ENCODE results near the gene SNRPB2. TPM values are rescaled to one million over a fixed set of nuclear protein-coding genes. Genes with fewer than 3 reads are reported as not detected.

SNRPB2 gene
- total RNA-seq, 4 donors from 2014 or later, result 8.2 to 59.5 (median 36.4) TPM

- no peak overlapping the region for H3K4me3 ChIP-seq
- no peaks in the 10 kb centered on the region for H3K36me3 ChIP-seq
Measured at GRCh38 chr20:16761305-16761829, 31.5 kb downstream of the SNRPB2 start.

DNA sequence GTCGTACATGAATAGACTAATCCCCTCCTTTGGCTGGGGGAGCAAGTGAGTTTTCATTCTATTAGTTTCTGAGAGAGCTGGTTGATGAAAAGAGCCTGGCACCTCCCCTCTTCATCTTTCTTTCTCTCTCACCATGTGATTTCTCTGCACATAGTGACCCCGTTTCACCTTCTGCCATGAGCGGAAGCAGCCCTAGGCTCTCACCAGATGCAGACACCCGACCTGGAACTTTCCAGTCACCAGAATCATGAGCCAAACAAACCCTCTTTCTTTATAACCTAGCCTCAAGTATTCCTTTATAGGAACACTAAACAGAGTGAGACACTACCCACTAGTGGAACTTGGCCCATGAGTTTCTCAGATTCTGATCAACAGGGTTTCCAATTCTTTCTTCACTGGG, 34.7 kb downstream of the SNRPB2 start:
- H3K27ac ChIP-seq, result no peak overlapping the region
- no peaks in the 10 kb centered on the region for H3K4me1 ChIP-seq
- H3K4me3 ChIP-seq, result no peak overlapping the region
- H3K9me3 ChIP-seq, result no peaks in the 10 kb centered on the region
- intact Hi-C loops (cut with DNase I; ENCODE audit: low total_unique reads), result no loop called here
- no peaks in the 10 kb centered on the region for H3K27me3 ChIP-seq
- H3K36me3 ChIP-seq, result no peaks in the 10 kb centered on the region
- TF ChIP-seq CTCF (IDR thresholded peaks at IDR 0.05), result no peak
- TF ChIP-seq POLR2A (IDR thresholded peaks at IDR 0.05), result no peak
- DNase-seq, result no peak

More at GRCh38 chr20:16761305-16761829, 31.5 kb downstream of the SNRPB2 start:
- peak; percentile 27 to 30 for DNase-seq
- no peaks in the 10 kb centered on the region for H3K27me3 ChIP-seq
- TF ChIP-seq CTCF (IDR thresholded peaks at IDR 0.05), result peak; percentile 46 to 71 (median 60)
- TF ChIP-seq POLR2A (IDR thresholded peaks at IDR 0.05), result no peak
- intact Hi-C loops (cut with DNase I; ENCODE audit: low total_unique reads), result no loop called here
- H3K27ac ChIP-seq, result no peak overlapping the region
- no peaks in the 10 kb centered on the region for H3K4me1 ChIP-seq
- H3K9me3 ChIP-seq, result no peaks in the 10 kb centered on the region

DNA sequence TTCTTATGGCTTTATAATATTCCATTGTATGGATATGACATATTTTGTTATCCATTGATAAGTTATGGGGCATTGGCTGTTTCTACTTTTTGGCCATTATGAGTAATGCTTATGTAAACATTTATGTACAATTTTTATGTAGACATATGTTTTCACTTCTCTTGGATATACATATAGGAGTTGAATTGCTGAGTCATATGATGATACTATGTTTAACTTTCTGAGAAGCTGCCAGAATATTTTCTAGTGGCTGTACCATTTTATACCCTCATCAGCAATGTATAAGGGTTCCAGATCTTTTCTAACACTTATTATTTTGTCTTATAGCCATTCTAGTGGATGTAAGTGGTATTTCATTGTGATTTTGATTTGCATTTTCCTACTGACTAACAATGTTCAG, 41.4 kb downstream of the SNRPB2 start:
- H3K27ac ChIP-seq, result no peak overlapping the region
- no peaks in the 10 kb centered on the region for H3K4me1 ChIP-seq
- H3K27me3 ChIP-seq, result no peaks in the 10 kb centered on the region
- no peaks in the 10 kb centered on the region for H3K9me3 ChIP-seq
- TF ChIP-seq CTCF (IDR thresholded peaks at IDR 0.05), result no peak
- TF ChIP-seq POLR2A (IDR thresholded peaks at IDR 0.05), result no peak
- no peak overlapping the region for H3K4me3 ChIP-seq
- no peaks in the 10 kb centered on the region for H3K36me3 ChIP-seq
- DNase-seq, result no peak
- intact Hi-C loops (cut with DNase I; ENCODE audit: low total_unique reads), result no loop called here

DNA sequence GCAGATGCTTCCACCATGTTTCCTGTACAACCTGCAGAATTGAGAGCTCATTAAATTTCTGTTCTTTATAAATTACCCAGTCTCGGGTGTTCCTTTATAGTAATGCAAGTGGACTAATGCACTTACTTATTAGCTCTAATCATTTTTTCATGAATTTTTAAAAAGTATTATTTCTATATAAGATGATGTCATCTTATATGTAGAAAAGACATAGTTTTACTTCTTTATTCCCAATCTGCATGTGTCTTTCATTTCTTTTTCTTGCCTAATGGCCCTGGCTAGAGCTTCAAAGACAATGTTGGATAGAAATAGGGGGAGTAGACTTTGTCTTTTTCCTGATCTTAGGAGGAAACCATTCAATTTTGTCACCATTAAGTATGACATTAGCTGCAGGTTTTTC, 46.1 kb downstream of the SNRPB2 start:
- H3K27me3 ChIP-seq, result no peaks in the 10 kb centered on the region
- H3K27ac ChIP-seq, result no peak overlapping the region
- DNase-seq, result no peak
- H3K4me3 ChIP-seq, result no peak overlapping the region
- no peak for TF ChIP-seq CTCF (IDR thresholded peaks at IDR 0.05)
- no peak for TF ChIP-seq POLR2A (IDR thresholded peaks at IDR 0.05)
- H3K36me3 ChIP-seq, result no peaks in the 10 kb centered on the region
- no peaks in the 10 kb centered on the region for H3K9me3 ChIP-seq
- intact Hi-C loops (cut with DNase I; ENCODE audit: low total_unique reads), result no loop called here
- no peaks in the 10 kb centered on the region for H3K4me1 ChIP-seq

GRCh38 chr20:16777126-16777525, 47.3 kb downstream of the SNRPB2 start:
- Histone ChIP-seq H3K27me3 (no peaks in the 10 kb centered on the region), H3K36me3 (no peaks in the 10 kb centered on the region), H3K9me3 (no peaks in the 10 kb centered on the region), H3K4me3 (no peak overlapping the region), H3K27ac (no peak overlapping the region), H3K4me1 (no peaks in the 10 kb centered on the region)
- TF ChIP-seq CTCF (IDR thresholded peaks at IDR 0.05) (no peak), POLR2A (IDR thresholded peaks at IDR 0.05) (no peak)
- intact Hi-C loops (cut with DNase I; ENCODE audit: low total_unique reads), result no loop called here
- DNase-seq, result no peak
